Mammary epithelial cell (primary cell): ENCODE results near the gene TRMT2A.

Experiments
- CTCF ChIP-seq, 2 donors: IDR thresholded peaks in 1 of 2; conservative IDR thresholded peaks in 1 of 2; 2 replicates each; pipeline ENCODE4 v1.5.1; 2011 to 2012; ENCODE audit warnings: inconsistent platforms in 2 of 2, low read length in 2 of 2, mild to moderate bottlenecking in 2 of 2, control low read depth in 1 of 2, low read depth in 1 of 2; ENCODE audit not compliant: insufficient read depth in 1 of 2; ENCODE audit errors: extremely low read depth in 1 of 2
- EZH2 ChIP-seq: IDR thresholded peaks from 2 replicates; pipeline ENCODE4 v1.6.1; 2012; ENCODE audit warnings: low read length, inconsistent platforms, borderline replicate concordance

GRCh38 chr22:20086763-20087162 is 30.3 kb downstream of the TRMT2A start:
- TF ChIP-seq CTCF (conservative IDR thresholded peaks at IDR 0.05 in 1 of 2, IDR thresholded peaks at IDR 0.05 in 1 of 2; ENCODE audit: extremely low read depth in 1 of 2, insufficient read depth in 1 of 2, low read depth in 1 of 2, low read length in 2 of 2) (no peak), EZH2 (no peak)
